Common myeloid progenitor, CD34-positive (primary cell): Measurements from ENCODE around the gene TTC7B.
A peak's percentile ranks its signal among the peaks of the same experiment; 100 is the strongest.

Experiments used
- CTCF ChIA-PET: fragments of 350-600 bp; sonication (Branson Sonifier 250); formaldehyde crosslinking; loops from one replicate; lab custom pipeline; 2021; ENCODE audit warnings: antibody characterized with exemption; lab: Charles Lee
- POLR2A ChIA-PET: fragments of 350-600 bp; sonication (Branson Sonifier 250); formaldehyde crosslinking; loops from one replicate; lab custom pipeline; 2021; ENCODE audit warnings: antibody characterized with exemption; lab: Charles Lee
- DNase-seq, 3 donors: peaks; one replicate each; pipeline versions ENCODE4 v3.0.0 to v3.0.0-alpha.2; 2013
- H3K27ac ChIP-seq, 2 experiments: 1 replicate in 1 of 2; 2 replicates in 1 of 2; pipeline ENCODE4 v1.7.0; 2013; ENCODE audit warnings: inconsistent platforms in 2 of 2, low read length in 2 of 2, mild to moderate bottlenecking in 2 of 2, low read depth in 1 of 2, moderate library complexity in 1 of 2; ENCODE audit not compliant: severe bottlenecking in 2 of 2, insufficient read depth in 1 of 2, poor library complexity in 1 of 2
- H3K27me3 ChIP-seq, 5 experiments: replicated peaks in 2 of 5; 1 replicate in 3 of 5; 2 replicates in 2 of 5; pipeline versions ENCODE4 v1.6.1 to v1.7.0; 2013; ENCODE audit warnings: low read length in 4 of 5, mild to moderate bottlenecking in 2 of 5, moderate library complexity in 2 of 5, inconsistent platforms in 1 of 5; ENCODE audit not compliant: insufficient read depth in 5 of 5, control insufficient read depth in 4 of 5
- H3K36me3 ChIP-seq, 4 experiments: 1 replicate in 2 of 4; 2 replicates in 2 of 4; pipeline versions ENCODE4 v1.6.1 to v1.7.0; 2013; ENCODE audit warnings: low read length in 3 of 4, control low read depth in 1 of 4, mild to moderate bottlenecking in 1 of 4; ENCODE audit not compliant: control insufficient read depth in 4 of 4, insufficient read depth in 4 of 4
- H3K4me1 ChIP-seq, 4 experiments: 1 replicate in 3 of 4; 2 replicates in 1 of 4; pipeline versions ENCODE4 v1.6.1 to v1.7.1; 2013; ENCODE audit warnings: low read length in 3 of 4, mild to moderate bottlenecking in 3 of 4, control low read depth in 1 of 4, inconsistent platforms in 1 of 4, moderate library complexity in 1 of 4; ENCODE audit not compliant: control insufficient read depth in 4 of 4, insufficient read depth in 4 of 4; ENCODE audit errors: control extremely low read depth in 1 of 4
- H3K4me3 ChIP-seq, 7 experiments: 1 replicate in 4 of 7; 2 replicates in 3 of 7; pipeline versions ENCODE4 v1.5.1 to v1.7.0; 2013; ENCODE audit warnings: mild to moderate bottlenecking in 7 of 7, low read length in 6 of 7, moderate library complexity in 6 of 7, inconsistent platforms in 2 of 7, low read depth in 2 of 7, control low read depth in 1 of 7; ENCODE audit not compliant: insufficient read depth in 4 of 7, control insufficient read depth in 1 of 7; ENCODE audit errors: extremely low read depth in 1 of 7
- H3K9me3 ChIP-seq, 5 experiments: 1 replicate in 4 of 5; 2 replicates in 1 of 5; pipeline versions ENCODE4 v1.6.1 to v1.7.1; 2013; ENCODE audit warnings: low read length in 4 of 5, mild to moderate bottlenecking in 2 of 5, inconsistent platforms in 1 of 5, low read depth in 1 of 5, moderate library complexity in 1 of 5; ENCODE audit not compliant: control insufficient read depth in 4 of 5, insufficient read depth in 2 of 5; ENCODE audit errors: control extremely low read depth in 1 of 5
- WGBS: methylation state at CpG from one replicate; pipeline ENCODE4 v1.1.5; 2013; ENCODE audit not compliant: insufficient coverage; 5-methylcytosine and 5-hydroxymethylcytosine counted together

Gene TTC7B

DNA sequence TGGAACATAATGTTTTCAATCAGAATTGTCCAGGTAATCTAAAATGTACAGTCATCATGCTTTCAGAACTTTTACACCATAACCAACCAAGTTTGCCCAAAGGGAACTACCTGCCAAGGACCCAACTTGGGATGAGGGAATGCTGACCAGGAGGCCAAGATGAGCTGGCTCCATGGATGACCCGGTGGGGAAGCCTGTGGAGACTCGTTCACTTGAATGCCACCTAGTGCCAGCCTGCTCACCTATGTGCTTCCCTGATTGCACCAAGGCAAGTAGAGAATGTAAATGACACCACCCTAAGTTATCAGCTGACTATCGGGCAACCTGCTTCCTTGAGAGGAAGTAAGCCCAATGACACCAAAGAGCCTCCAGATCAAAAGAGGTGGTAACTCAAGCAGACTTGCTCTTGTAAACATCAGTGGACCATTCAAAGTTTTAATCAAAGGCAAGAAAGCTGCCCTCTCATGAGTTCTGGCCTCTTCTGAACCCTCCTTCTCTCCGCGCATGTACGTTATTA lies 137.3 kb downstream of the TTC7B start:
- no peaks in the 10 kb centered on the region for H3K9me3 ChIP-seq
- ChIA-PET POLR2A (no interaction called here), CTCF (interaction anchor here (1.7 kb wide), 1 partner anchor 26 kb away, joined by 3 read pairs; no protein-coding TSS in a partner anchor)
- no peak for DNase-seq
- H3K36me3 ChIP-seq, result peaks cover 0 to 20% (median 11%) of the 10 kb centered on the region in 4 experiments
- H3K27ac ChIP-seq, result no peak overlapping the region
- WGBS, result 100% methylated on average over 5 of the region's 6 CpGs
- no peaks in the 10 kb centered on the region for H3K27me3 ChIP-seq
- H3K4me3 ChIP-seq, result no peak overlapping the region
- peaks cover 2 to 37% (median 12%) of the 10 kb centered on the region in 4 experiments for H3K4me1 ChIP-seq

DNA sequence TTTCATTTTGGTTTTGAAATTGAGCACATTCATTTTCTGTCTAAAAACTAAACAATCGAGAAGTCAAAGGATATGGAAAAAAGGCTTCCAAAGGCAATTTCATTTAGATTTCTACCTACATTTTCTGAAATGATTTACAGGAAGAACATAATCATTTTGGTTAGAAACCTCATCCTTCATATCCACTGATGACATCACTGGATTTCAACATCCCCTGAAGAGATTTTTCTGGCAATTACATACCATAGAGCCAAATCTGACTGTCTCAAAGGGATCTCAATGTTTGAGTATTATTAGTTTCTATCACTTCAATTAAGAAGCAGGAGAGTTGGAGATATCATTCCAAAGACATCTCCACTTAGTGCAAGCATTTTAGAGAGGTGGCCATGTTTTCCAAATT lies 137.8 kb downstream of the TTC7B start:
- WGBS, result 100% methylated on average over 1 of the region's 1 CpG
- no peak overlapping the region for H3K27ac ChIP-seq
- POLR2A ChIA-PET, result no interaction called here
- peaks cover 2 to 41% (median 13%) of the 10 kb centered on the region in 4 experiments for H3K4me1 ChIP-seq
- CTCF ChIA-PET, result interaction anchor here (1.7 kb wide), 1 partner anchor 25 kb away, joined by 3 read pairs; no protein-coding TSS in a partner anchor
- H3K27me3 ChIP-seq, result no peaks in the 10 kb centered on the region
- H3K4me3 ChIP-seq, result no peak overlapping the region
- no peaks in the 10 kb centered on the region for H3K9me3 ChIP-seq
- peaks cover 0 to 19% (median 9%) of the 10 kb centered on the region in 4 experiments for H3K36me3 ChIP-seq
- no peak for DNase-seq

DNA sequence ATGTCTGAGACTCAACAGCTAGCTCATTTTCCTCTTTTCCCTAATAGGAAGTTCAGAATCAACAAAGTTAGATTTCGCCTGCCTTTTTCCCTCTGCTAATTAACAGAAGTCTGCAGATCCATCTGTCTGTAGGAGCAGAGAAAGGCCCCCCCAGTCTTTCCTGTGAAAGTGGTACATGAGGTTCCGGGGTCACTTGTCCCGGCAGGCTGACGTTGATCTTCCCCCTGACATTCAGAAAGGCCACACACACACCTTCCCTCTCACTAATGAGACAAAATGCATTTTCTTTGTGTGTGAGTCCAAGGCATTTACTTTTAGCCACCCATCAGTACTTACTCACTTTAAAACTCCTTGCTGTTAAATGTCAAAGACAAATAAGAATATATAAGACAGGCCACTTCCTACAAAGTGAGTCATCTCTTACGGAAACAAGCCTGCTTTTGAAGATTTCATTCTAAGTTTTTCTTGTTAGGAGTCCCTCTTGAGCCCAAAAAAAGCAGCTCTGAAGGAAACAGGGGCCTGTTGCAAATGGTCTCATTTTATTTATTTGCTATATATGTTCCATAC lies 138.7 kb downstream of the TTC7B start:
- H3K4me1 ChIP-seq, result peaks cover 2 to 41% (median 13%) of the 10 kb centered on the region in 4 experiments
- no peaks in the 10 kb centered on the region for H3K27me3 ChIP-seq
- no peaks in the 10 kb centered on the region for H3K9me3 ChIP-seq
- no peak overlapping the region for H3K4me3 ChIP-seq
- DNase-seq, result peak in 2 of 3 donors; percentile 44 to 67
- no peak overlapping the region for H3K27ac ChIP-seq
- CTCF ChIA-PET, result interaction anchor here (0.5 kb wide), 1 partner anchor 8 kb away, joined by 3 read pairs; no protein-coding TSS in a partner anchor
- H3K36me3 ChIP-seq, result peaks cover 0 to 19% (median 8%) of the 10 kb centered on the region in 4 experiments
- WGBS, result 80% methylated on average over 1 of the region's 5 CpGs
- POLR2A ChIA-PET, result no interaction called here

DNA sequence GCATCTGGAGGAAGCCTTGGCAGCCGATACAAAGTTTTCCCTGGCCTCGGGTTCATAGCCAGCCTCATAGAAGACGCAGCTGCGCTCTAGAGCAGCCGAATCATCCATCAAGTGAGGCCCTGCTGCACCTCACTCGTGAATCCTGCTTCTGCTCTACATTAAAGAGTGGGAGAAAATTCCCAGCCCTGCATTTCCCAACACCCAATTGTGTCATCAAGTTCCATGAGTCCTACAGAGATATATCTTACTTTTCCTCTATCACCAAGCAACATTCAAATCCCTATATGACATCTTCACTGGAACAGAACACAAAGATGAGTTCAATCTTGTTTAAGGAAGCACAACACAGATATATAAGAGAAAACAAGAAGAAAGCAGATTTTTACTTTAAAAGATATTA lies 139.3 kb downstream of the TTC7B start:
- POLR2A ChIA-PET, result no interaction called here
- Histone ChIP-seq H3K27me3 (no peaks in the 10 kb centered on the region), H3K4me3 (no peak overlapping the region), H3K36me3 (peaks cover 0 to 19% (median 8%) of the 10 kb centered on the region in 4 experiments), H3K27ac (no peak overlapping the region), H3K9me3 (no peaks in the 10 kb centered on the region), H3K4me1 (peaks cover 6 to 42% (median 14%) of the 10 kb centered on the region in 4 experiments)
- CTCF ChIA-PET, result no interaction called here
- 100% methylated on average over 5 of the region's 6 CpGs for WGBS
- no peak for DNase-seq

DNA sequence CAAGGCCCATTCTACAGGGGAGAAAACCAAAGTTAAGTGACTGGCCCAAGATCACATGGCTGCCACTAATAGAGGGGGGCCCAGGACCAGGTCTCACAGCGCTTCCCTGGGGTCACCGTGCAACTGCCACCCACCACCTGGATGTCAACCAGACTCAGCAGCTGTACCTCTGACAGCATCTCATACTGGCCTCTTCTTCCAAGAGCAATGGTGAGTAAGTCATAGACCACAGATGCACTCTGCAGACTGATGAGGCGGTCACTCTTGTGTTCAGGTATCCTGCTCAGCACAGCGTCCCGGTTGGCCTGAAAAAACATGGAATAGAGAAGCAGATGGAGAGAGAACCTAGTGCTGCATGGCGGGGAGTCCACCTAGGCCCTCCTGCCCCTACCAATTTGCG lies 139.9 kb downstream of the TTC7B start:
- H3K27ac ChIP-seq, result no peak overlapping the region
- H3K27me3 ChIP-seq, result no peaks in the 10 kb centered on the region
- POLR2A ChIA-PET, result no interaction called here
- H3K36me3 ChIP-seq, result peaks cover 0 to 19% (median 8%) of the 10 kb centered on the region in 4 experiments
- H3K9me3 ChIP-seq, result no peaks in the 10 kb centered on the region
- DNase-seq, result no peak
- 94% methylated on average over 7 of the region's 7 CpGs for WGBS
- CTCF ChIA-PET, result no interaction called here
- no peak overlapping the region for H3K4me3 ChIP-seq
- peaks cover 2 to 46% (median 17%) of the 10 kb centered on the region in 4 experiments for H3K4me1 ChIP-seq

DNA sequence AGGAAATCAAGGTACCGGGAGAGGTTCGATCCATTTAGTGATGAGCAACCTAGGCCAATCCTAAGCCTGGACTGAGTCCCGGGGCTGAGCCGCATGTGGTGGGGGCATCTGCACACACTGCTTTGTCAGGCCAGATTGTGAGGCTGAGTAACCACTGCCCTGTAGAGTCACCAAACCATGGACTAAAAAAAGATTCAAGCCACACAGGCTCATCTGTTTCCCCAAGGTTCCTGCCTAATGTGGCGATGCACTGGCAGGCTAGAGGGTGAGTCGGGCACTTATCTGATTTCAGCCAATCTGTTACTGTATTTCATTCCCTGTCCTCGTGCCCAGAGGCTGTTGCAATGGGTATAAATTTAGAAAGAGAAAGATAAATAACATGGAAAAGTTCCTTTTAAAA lies 140.8 kb downstream of the TTC7B start:
- 96% methylated on average over 4 of the region's 7 CpGs for WGBS
- H3K9me3 ChIP-seq, result peaks cover 0 to 2% (median 0%) of the 10 kb centered on the region in 5 experiments
- peak in 2 of 3 donors; percentile 24 to 45 for DNase-seq
- ChIA-PET POLR2A (no interaction called here), CTCF (interaction anchor here (0.9 to 1.8 kb wide), 4 partner anchors 10 to 29 kb away, joined by 3 to 6 read pairs (median 4); no protein-coding TSS in a partner anchor)
- H3K27me3 ChIP-seq, result no peaks in the 10 kb centered on the region
- peaks cover 0 to 21% (median 8%) of the 10 kb centered on the region in 4 experiments for H3K36me3 ChIP-seq
- peaks cover 2 to 52% (median 21%) of the 10 kb centered on the region in 4 experiments for H3K4me1 ChIP-seq
- H3K4me3 ChIP-seq, result no peak overlapping the region
- no peak overlapping the region for H3K27ac ChIP-seq

DNA sequence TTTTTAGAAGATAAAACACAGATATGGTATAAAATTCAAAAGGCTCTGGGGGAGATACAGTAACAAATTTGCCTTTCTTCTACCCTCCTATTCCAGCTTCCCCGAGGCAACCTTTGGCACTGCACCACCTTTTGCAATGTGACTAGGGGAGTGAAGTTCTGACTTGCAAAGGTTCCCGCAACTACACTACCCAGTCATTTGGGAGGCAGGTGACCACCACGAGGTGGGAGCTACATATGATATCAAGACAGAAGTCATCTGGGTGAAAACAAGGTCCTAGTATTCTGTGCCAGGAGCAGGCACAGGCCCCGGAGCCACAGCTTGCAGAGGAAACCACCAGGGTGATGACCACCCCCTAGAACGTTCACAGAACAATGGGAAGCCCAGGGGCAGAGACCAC lies 141.5 kb downstream of the TTC7B start:
- no peaks in the 10 kb centered on the region for H3K27me3 ChIP-seq
- POLR2A ChIA-PET, result no interaction called here
- DNase-seq, result no peak
- H3K36me3 ChIP-seq, result peaks cover 0 to 21% (median 9%) of the 10 kb centered on the region in 4 experiments
- H3K27ac ChIP-seq, result no peak overlapping the region
- peaks cover 2 to 52% (median 21%) of the 10 kb centered on the region in 4 experiments for H3K4me1 ChIP-seq
- H3K4me3 ChIP-seq, result no peak overlapping the region
- WGBS, result 77% methylated on average over 3 of the region's 5 CpGs
- H3K9me3 ChIP-seq, result peaks cover 0 to 5% (median 0%) of the 10 kb centered on the region in 5 experiments
- CTCF ChIA-PET, result interaction anchor here (1.0 to 1.8 kb wide), 3 partner anchors 9 to 28 kb away, joined by 4 to 6 read pairs (median 4); no protein-coding TSS in a partner anchor
